ENCODE measurements around the gene MRPS15.

Gene MRPS15

DNA sequence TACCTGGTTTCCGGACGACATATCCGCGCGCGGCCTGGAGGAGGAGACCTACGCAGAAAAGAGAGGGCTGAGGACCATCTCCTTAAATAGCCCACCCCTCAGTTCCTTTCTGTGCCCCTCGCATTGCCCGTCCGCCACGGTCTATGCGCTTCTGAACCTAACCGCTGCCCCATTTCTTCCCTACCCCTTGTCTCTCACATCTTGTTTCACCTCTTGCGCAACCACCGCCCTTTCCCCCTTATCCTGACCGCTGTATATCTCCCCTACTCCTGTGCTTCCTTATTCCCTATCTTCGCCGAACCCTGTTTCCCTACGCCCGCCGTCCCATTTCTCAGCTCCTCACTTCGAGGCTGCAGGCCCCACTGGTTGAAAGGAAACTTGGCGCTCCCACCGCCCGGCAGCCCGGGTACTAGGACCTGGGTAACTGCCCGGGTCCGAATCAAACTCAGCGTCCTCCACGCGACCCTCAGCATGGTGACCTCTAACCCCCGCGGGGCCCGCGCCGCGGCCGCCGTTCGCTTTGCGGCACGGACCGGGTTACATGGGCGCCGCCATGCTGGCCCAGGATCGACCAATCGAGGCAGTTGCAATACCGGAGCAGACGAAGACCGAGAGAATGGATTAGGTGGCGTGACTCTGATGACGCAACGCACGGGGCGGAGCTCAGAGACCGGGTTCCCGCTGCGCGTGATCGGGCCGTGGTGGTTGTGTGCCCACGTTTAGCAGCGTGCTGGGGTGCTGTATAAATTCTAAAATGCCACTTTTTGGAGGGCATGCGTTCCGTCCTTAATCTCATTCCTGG lies at the start of gene MRPS15 (continued):
- TF ChIP-seq, protein P1, sequence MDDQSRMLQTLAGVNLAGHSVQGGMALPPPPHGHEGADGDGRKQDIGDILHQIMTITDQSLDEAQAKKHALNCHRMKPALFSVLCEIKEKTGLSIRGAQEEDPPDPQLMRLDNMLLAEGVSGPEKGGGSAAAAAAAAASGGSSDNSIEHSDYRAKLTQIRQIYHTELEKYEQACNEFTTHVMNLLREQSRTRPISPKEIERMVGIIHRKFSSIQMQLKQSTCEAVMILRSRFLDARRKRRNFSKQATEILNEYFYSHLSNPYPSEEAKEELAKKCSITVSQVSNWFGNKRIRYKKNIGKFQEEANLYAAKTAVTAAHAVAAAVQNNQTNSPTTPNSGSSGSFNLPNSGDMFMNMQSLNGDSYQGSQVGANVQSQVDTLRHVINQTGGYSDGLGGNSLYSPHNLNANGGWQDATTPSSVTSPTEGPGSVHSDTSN (CRISPR knock-in tag; IDR thresholded peaks at IDR 0.05) = no peak
- TF ChIP-seq HOXC10 (CRISPR knock-in tag; IDR thresholded peaks at IDR 0.05) = no peak
- TF ChIP-seq ZNF670 (tag by site-specific recombination; IDR thresholded peaks at IDR 0.05; ENCODE audit: low read depth) = no peak
- TF ChIP-seq ZNF664 (tag by site-specific recombination; IDR thresholded peaks at IDR 0.05) = no peak; the same call in 1 of the 2 replicates
- 0 out of 2 replicates have a peak, but pooled peaks have one; percentile 22 for TF ChIP-seq OVOL3 (tag by site-specific recombination; IDR thresholded peaks at IDR 0.05)
- TF ChIP-seq ZNF140 (tag by site-specific recombination; IDR thresholded peaks at IDR 0.05) = no peak
- no peak for TF ChIP-seq ZBTB1 (tag by site-specific recombination; IDR thresholded peaks at IDR 0.05)
- TF ChIP-seq ZNF501 (tag by site-specific recombination; IDR thresholded peaks at IDR 0.05) = peak; percentile 94
- TF ChIP-seq KLF10 (tag by site-specific recombination; IDR thresholded peaks at IDR 0.05) = peak; percentile 52
- TF ChIP-seq, protein P2, sequence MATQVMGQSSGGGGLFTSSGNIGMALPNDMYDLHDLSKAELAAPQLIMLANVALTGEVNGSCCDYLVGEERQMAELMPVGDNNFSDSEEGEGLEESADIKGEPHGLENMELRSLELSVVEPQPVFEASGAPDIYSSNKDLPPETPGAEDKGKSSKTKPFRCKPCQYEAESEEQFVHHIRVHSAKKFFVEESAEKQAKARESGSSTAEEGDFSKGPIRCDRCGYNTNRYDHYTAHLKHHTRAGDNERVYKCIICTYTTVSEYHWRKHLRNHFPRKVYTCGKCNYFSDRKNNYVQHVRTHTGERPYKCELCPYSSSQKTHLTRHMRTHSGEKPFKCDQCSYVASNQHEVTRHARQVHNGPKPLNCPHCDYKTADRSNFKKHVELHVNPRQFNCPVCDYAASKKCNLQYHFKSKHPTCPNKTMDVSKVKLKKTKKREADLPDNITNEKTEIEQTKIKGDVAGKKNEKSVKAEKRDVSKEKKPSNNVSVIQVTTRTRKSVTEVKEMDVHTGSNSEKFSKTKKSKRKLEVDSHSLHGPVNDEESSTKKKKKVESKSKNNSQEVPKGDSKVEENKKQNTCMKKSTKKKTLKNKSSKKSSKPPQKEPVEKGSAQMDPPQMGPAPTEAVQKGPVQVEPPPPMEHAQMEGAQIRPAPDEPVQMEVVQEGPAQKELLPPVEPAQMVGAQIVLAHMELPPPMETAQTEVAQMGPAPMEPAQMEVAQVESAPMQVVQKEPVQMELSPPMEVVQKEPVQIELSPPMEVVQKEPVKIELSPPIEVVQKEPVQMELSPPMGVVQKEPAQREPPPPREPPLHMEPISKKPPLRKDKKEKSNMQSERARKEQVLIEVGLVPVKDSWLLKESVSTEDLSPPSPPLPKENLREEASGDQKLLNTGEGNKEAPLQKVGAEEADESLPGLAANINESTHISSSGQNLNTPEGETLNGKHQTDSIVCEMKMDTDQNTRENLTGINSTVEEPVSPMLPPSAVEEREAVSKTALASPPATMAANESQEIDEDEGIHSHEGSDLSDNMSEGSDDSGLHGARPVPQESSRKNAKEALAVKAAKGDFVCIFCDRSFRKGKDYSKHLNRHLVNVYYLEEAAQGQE (tag by site-specific recombination; IDR thresholded peaks at IDR 0.05) = peak; percentile 32; the same call in 1 of the 2 replicates
- no peak for TF ChIP-seq ZNF223 (tag by site-specific recombination; IDR thresholded peaks at IDR 0.05)
- TF ChIP-seq ZNF37A (tag by site-specific recombination; IDR thresholded peaks at IDR 0.05) = no peak
- TF ChIP-seq, protein P3, sequence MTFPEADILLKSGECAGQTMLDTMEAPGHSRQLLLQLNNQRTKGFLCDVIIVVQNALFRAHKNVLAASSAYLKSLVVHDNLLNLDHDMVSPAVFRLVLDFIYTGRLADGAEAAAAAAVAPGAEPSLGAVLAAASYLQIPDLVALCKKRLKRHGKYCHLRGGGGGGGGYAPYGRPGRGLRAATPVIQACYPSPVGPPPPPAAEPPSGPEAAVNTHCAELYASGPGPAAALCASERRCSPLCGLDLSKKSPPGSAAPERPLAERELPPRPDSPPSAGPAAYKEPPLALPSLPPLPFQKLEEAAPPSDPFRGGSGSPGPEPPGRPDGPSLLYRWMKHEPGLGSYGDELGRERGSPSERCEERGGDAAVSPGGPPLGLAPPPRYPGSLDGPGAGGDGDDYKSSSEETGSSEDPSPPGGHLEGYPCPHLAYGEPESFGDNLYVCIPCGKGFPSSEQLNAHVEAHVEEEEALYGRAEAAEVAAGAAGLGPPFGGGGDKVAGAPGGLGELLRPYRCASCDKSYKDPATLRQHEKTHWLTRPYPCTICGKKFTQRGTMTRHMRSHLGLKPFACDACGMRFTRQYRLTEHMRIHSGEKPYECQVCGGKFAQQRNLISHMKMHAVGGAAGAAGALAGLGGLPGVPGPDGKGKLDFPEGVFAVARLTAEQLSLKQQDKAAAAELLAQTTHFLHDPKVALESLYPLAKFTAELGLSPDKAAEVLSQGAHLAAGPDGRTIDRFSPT (tag by site-specific recombination; IDR thresholded peaks at IDR 0.05) = peak; percentile 98
- no peak for TF ChIP-seq ZNF132 (tag by site-specific recombination; IDR thresholded peaks at IDR 0.05; ENCODE audit: borderline replicate concordance)
- TF ChIP-seq ZNF174 (tag by site-specific recombination; IDR thresholded peaks at IDR 0.05) = no peak
- TF ChIP-seq ZNF114 (tag by site-specific recombination; IDR thresholded peaks at IDR 0.05) = no peak
- TF ChIP-seq ZNF121 (tag by site-specific recombination; IDR thresholded peaks at IDR 0.05) = no peak
- TF ChIP-seq ZSCAN16 (tag by site-specific recombination; IDR thresholded peaks at IDR 0.05) = no peak
- TF ChIP-seq ZNF776 (tag by site-specific recombination; IDR thresholded peaks at IDR 0.05; ENCODE audit: borderline replicate concordance) = no peak
- TF ChIP-seq, protein P4, sequence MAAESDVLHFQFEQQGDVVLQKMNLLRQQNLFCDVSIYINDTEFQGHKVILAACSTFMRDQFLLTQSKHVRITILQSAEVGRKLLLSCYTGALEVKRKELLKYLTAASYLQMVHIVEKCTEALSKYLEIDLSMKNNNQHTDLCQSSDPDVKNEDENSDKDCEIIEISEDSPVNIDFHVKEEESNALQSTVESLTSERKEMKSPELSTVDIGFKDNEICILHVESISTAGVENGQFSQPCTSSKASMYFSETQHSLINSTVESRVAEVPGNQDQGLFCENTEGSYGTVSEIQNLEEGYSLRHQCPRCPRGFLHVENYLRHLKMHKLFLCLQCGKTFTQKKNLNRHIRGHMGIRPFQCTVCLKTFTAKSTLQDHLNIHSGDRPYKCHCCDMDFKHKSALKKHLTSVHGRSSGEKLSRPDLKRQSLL (tag by site-specific recombination; IDR thresholded peaks at IDR 0.05) = peak; percentile 63; the same call in 1 of the 2 replicates
- TF ChIP-seq ZNF248 (tag by site-specific recombination; IDR thresholded peaks at IDR 0.05) = no peak
- TF ChIP-seq, protein P5, sequence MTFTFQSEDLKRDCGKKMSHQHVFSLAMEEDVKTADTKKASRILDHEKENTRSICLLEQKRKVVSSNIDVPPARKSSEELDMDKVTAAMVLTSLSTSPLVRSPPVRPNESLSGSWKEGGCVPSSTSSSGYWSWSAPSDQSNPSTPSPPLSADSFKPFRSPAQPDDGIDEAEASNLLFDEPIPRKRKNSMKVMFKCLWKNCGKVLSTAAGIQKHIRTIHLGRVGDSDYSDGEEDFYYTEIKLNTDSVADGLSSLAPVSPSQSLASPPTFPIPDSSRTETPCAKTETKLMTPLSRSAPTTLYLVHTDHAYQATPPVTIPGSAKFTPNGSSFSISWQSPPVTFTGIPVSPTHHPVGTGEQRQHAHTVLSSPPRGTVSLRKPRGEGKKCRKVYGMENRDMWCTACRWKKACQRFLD (tag by site-specific recombination; IDR thresholded peaks at IDR 0.05) = peak; percentile 92
- TF ChIP-seq ZNF549 (tag by site-specific recombination; IDR thresholded peaks at IDR 0.05) = no peak
- peak; percentile 96 for TF ChIP-seq ZBTB20 (tag by site-specific recombination; IDR thresholded peaks at IDR 0.05)
- TF ChIP-seq ZNF48 (tag by site-specific recombination; IDR thresholded peaks at IDR 0.05) = no peak
- TF ChIP-seq ZNF426 (tag by site-specific recombination; IDR thresholded peaks at IDR 0.05) = no peak
